ENCODE results near the gene METAP2. TPM values are rescaled to one million over a fixed set of nuclear protein-coding genes. Genes with fewer than 3 reads are reported as not detected.

Gene METAP2
- total and polyA plus RNA-seq, 2 of the 8 experiments (the other 6 are each of a cell fraction or from before 2014, with no cell fraction given), result 41.3 to 114 TPM

- no peaks in the 10 kb centered on the region for H3K79me1 ChIP-seq (ENCODE audit: low read depth, low read length)
- no peak overlapping the region for H2AFZ ChIP-seq (ENCODE audit: low read length)
- no peak overlapping the region for H3K4me3 ChIP-seq (ENCODE audit: extremely low read depth in 1 of 4, insufficient read depth in 2 of 4, low read depth in 3 of 4, low read length in 4 of 4)
- H3K4me1 ChIP-seq (replicated peaks in 1 of 4; ENCODE audit: control insufficient read depth in 3 of 4, insufficient read depth in 4 of 4, low read length in 3 of 4), result no peaks in the 10 kb centered on the region
- peaks cover 10 to 59% (median 43%) of the 10 kb centered on the region in 4 experiments for H3K36me3 ChIP-seq (ENCODE audit: control insufficient read depth in 2 of 4, insufficient read depth in 4 of 4, low read length in 3 of 4)
- H4K91ac ChIP-seq (replicated peaks; ENCODE audit: insufficient read length, low read length), result no peak overlapping the region
- no peak overlapping the region for H3K23ac ChIP-seq (ENCODE audit: insufficient read length)
- no peak overlapping the region for H3K4me2 ChIP-seq (ENCODE audit: insufficient read depth in 1 of 2, low read depth in 2 of 2, low read length in 2 of 2)
- CTCF ChIA-PET (ENCODE audit: partially characterized antibody), result interaction anchor here (0.9 to 1.2 kb wide), 3 partner anchors 9 to 20 kb away, joined by 3 to 4 read pairs (median 3); no protein-coding TSS in a partner anchor
- H2BK20ac ChIP-seq (ENCODE audit: low read length), result no peak overlapping the region
- no peak overlapping the region for H3K14ac ChIP-seq (ENCODE audit: insufficient read length)
- H3K18ac ChIP-seq (ENCODE audit: extremely low read depth, low read length), result no peak overlapping the region
- H2BK120ac ChIP-seq (replicated peaks; ENCODE audit: low read depth, low read length), result no peak overlapping the region
- no peak overlapping the region for H2AK5ac ChIP-seq (ENCODE audit: low read depth, low read length)
- H3K27me3 ChIP-seq (replicated peaks in 1 of 4; ENCODE audit: control insufficient read depth in 3 of 4, extremely low read depth in 1 of 4, insufficient read depth in 3 of 4, low read length in 3 of 4), result no peaks in the 10 kb centered on the region
- H2BK15ac ChIP-seq (ENCODE audit: low read length), result no peak overlapping the region
- no peak overlapping the region for H3K4ac ChIP-seq (replicated peaks; ENCODE audit: insufficient read length, low read depth, low read length)
- H4K8ac ChIP-seq (ENCODE audit: extremely low read depth, insufficient read depth, low read length), result no peak overlapping the region; the same call in 1 of the 2 replicates
- no peak for TF ChIP-seq BCL11A (IDR thresholded peaks at IDR 0.05; ENCODE audit: low read depth in 2 of 2, low read length in 2 of 2)
- no peak for TF ChIP-seq TAF1 (IDR thresholded peaks at IDR 0.05; ENCODE audit: low read depth, low read length)
- TF ChIP-seq HDAC2 (IDR thresholded peaks at IDR 0.05; ENCODE audit: borderline replicate concordance in 1 of 2, low read depth in 2 of 2, low read length in 2 of 2), result no peak
- no peak for TF ChIP-seq NRF1 (IDR thresholded peaks at IDR 0.05; ENCODE audit: low read depth, low read length)
- no peak for TF ChIP-seq CEBPB (IDR thresholded peaks at IDR 0.05; ENCODE audit: low read depth, low read length)
- no peak for TF ChIP-seq ASH2L (IDR thresholded peaks at IDR 0.05; ENCODE audit: low read length)
- TF ChIP-seq PHF8 (conservative IDR thresholded peaks at IDR 0.05; ENCODE audit: low read depth, low read length), result no peak
- no peak for TF ChIP-seq RFX5 (IDR thresholded peaks at IDR 0.05; ENCODE audit: borderline replicate concordance, low read depth, low read length)
- no peak for TF ChIP-seq CHD2 (IDR thresholded peaks at IDR 0.05; ENCODE audit: low read length)
- POLR2A ChIA-PET (ENCODE audit: partially characterized antibody), result interaction anchor here (0.7 to 1.9 kb wide), 9 partner anchors 7 to 39 kb away, joined by 3 to 6 read pairs (median 3); partner anchors contain the start of gene METAP2
- no peaks in the 10 kb centered on the region for H3K9me3 ChIP-seq (ENCODE audit: insufficient read depth in 2 of 2, low read depth in 1 of 2, low read length in 1 of 2)
- no peak overlapping the region for H2BK5ac ChIP-seq (ENCODE audit: low read depth, low read length)
- H2BK12ac ChIP-seq (ENCODE audit: low read depth, low read length), result no peak overlapping the region
- no peak for FAIRE-seq
- WGBS, 2 experiments (ENCODE audit: extremely low coverage in 1 of 2, insufficient coverage in 1 of 2, insufficient read length in 1 of 2, insufficient replicate concordance in 2 of 2, low coverage in 1 of 2, low lambda C conversion rate in 2 of 2, missing lambda C conversion rate in 1 of 2), result 93% methylated on average over 5 of the region's 5 CpGs; no CpG with 5 or more reads in 1 of the 2 experiments
- no peak overlapping the region for H4K5ac ChIP-seq (ENCODE audit: insufficient read length, low read depth, low read length)
- DNase-seq (ENCODE audit: low read depth in 1 of 2, low spot score in 2 of 2), result no peak
- no peak overlapping the region for H3K27ac ChIP-seq (ENCODE audit: low read depth, low read length)
- no peak overlapping the region for H3K9ac ChIP-seq (replicated peaks in 1 of 4; ENCODE audit: extremely low read depth in 1 of 4, low read depth in 3 of 4, low read length in 3 of 4)
- H3K56ac ChIP-seq (replicated peaks; ENCODE audit: insufficient read length, low read depth, low read length), result no peak overlapping the region
- no peaks in the 10 kb centered on the region for H4K20me1 ChIP-seq (replicated peaks in 1 of 2; ENCODE audit: control insufficient read depth in 1 of 2, insufficient read depth in 2 of 2, low read length in 2 of 2)
- H3K23me2 ChIP-seq (ENCODE audit: low read depth, low read length), result no peaks in the 10 kb centered on the region
- H3K79me2 ChIP-seq (ENCODE audit: control insufficient read depth in 1 of 2, insufficient read depth in 2 of 2, low read length in 2 of 2), result no peaks in the 10 kb centered on the region
These were observed 39.6 kb downstream of the METAP2 start for GRCh38 chr12:95513599-95513998.

All from H1 (cell line).